Tibial nerve (tissue), 4 donors: ENCODE data around the gene LSM12. TPM values are rescaled to one million over a fixed set of nuclear protein-coding genes. Genes with fewer than 3 reads are reported as not detected.

Experiments
- DNase-seq, 2 donors: peaks; one replicate each; pipeline ENCODE4 v3.0.0-alpha.2; 2019; ENCODE audit warnings: low spot score in 2 of 2
- H3K27ac ChIP-seq, 4 donors: fragments of 200-600 bp; sonication (generic) in 3 of 4; one replicate each; pipeline ENCODE4 v1.5.1; 2017 to 2019; ENCODE audit warnings: mild to moderate bottlenecking in 1 of 4
- H3K27me3 ChIP-seq, 2 donors: fragments of 200-600 bp; sonication (generic) in 1 of 2; one replicate each; pipeline versions ENCODE4 v1.5.1 to v1.6.0; 2017 to 2019
- H3K36me3 ChIP-seq, 3 donors: fragments of 200-600 bp; sonication (generic); one replicate each; pipeline ENCODE4 v1.5.1; 2018 to 2019
- H3K4me1 ChIP-seq, 4 donors: fragments of 200-600 bp; sonication (generic) in 3 of 4; one replicate each; pipeline ENCODE4 v1.5.1; 2017 to 2019
- H3K4me3 ChIP-seq, 4 donors: fragments of 200-600 bp; sonication (generic) in 3 of 4; one replicate each; pipeline ENCODE4 v1.5.1; 2017 to 2019; ENCODE audit warnings: mild to moderate bottlenecking in 1 of 4, moderate library complexity in 1 of 4
- H3K9me3 ChIP-seq, 4 donors: fragments of 200-600 bp; sonication (generic) in 3 of 4; one replicate each; pipeline ENCODE4 v1.5.1; 2017 to 2019
- EP300 ChIP-seq, 2 donors: sonication (generic); formaldehyde crosslinking; IDR thresholded peaks; one replicate each; pipeline ENCODE4 v1.6.1; 2017; ENCODE audit warnings: antibody characterized with exemption in 2 of 2, mild to moderate bottlenecking in 1 of 2
- POLR2A ChIP-seq, 2 donors: fragments of 450-650 bp; IDR thresholded peaks; one replicate each; pipeline ENCODE4 v1.6.1; 2017; ENCODE audit warnings: antibody characterized with exemption in 2 of 2, mild to moderate bottlenecking in 2 of 2, moderate library complexity in 2 of 2
- WGBS, 2 donors: methylation state at CpG; one replicate each; pipeline ENCODE4 v1.1.5; 2018; 5-methylcytosine and 5-hydroxymethylcytosine counted together
- total RNA-seq, 4 donors: library from RNA; depleted of rRNA; stranded (reverse); fragments of >200 nt; gene quantifications; one replicate each; pipeline ENCODE4 v1.1.0, GENCODE V29; 2016
- TF ChIP-seq, protein P1 (sequence below), 5 experiments: fragments of 200-600 bp in 3 of 5; fragments of 450-650 bp in 2 of 5; sonication (generic) in 3 of 5; IDR thresholded peaks; one replicate each; pipeline ENCODE4 v1.5.1; 2016 to 2019; ENCODE audit warnings: antibody characterized with exemption in 5 of 5, mild to moderate bottlenecking in 3 of 5, moderate library complexity in 2 of 5

The LSM12 gene
- total RNA-seq, 4 donors from 2014 or later = 18.2 to 37.2 (median 23.9) TPM

DNA sequence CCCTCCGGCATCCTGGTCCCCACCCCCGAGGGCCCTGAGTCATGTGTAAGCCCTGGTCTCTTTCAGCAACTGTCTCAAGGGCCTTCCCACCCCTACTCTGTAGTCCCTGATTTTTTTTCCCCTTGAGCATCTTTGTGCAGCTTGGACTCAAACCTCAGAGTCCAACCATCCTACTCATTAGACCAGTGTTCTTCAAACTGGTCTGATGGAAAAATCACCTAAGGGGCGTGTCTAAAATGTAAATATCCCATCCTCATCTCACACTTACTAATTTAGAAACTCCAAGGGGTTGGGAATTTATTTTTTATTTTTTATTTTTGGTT, 4.7 kb upstream of the LSM12 start:
- TF ChIP-seq, protein P1, sequence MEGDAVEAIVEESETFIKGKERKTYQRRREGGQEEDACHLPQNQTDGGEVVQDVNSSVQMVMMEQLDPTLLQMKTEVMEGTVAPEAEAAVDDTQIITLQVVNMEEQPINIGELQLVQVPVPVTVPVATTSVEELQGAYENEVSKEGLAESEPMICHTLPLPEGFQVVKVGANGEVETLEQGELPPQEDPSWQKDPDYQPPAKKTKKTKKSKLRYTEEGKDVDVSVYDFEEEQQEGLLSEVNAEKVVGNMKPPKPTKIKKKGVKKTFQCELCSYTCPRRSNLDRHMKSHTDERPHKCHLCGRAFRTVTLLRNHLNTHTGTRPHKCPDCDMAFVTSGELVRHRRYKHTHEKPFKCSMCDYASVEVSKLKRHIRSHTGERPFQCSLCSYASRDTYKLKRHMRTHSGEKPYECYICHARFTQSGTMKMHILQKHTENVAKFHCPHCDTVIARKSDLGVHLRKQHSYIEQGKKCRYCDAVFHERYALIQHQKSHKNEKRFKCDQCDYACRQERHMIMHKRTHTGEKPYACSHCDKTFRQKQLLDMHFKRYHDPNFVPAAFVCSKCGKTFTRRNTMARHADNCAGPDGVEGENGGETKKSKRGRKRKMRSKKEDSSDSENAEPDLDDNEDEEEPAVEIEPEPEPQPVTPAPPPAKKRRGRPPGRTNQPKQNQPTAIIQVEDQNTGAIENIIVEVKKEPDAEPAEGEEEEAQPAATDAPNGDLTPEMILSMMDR (IDR thresholded peaks at IDR 0.05) = no peak
- TF ChIP-seq POLR2A (IDR thresholded peaks at IDR 0.05) = no peak
- no peak for TF ChIP-seq EP300 (IDR thresholded peaks at IDR 0.05)
- H3K36me3 ChIP-seq = peaks cover 0 to 32% (median 0%) of the 10 kb centered on the region in 3 donors
- peak overlapping the region; percentile 24 to 93 (median 86) for H3K27ac ChIP-seq
- WGBS, 2 donors = 0 to 5% methylated on average over 3 of the region's 3 CpGs
- H3K27me3 ChIP-seq = no peaks in the 10 kb centered on the region
- H3K9me3 ChIP-seq = no peaks in the 10 kb centered on the region
- H3K4me3 ChIP-seq = peak overlapping the region; percentile 63 to 85 (median 69)
- H3K4me1 ChIP-seq = peaks cover 0 to 62% (median 22%) of the 10 kb centered on the region in 4 donors
- DNase-seq = peak in 1 of 2 donors; percentile 34

DNA sequence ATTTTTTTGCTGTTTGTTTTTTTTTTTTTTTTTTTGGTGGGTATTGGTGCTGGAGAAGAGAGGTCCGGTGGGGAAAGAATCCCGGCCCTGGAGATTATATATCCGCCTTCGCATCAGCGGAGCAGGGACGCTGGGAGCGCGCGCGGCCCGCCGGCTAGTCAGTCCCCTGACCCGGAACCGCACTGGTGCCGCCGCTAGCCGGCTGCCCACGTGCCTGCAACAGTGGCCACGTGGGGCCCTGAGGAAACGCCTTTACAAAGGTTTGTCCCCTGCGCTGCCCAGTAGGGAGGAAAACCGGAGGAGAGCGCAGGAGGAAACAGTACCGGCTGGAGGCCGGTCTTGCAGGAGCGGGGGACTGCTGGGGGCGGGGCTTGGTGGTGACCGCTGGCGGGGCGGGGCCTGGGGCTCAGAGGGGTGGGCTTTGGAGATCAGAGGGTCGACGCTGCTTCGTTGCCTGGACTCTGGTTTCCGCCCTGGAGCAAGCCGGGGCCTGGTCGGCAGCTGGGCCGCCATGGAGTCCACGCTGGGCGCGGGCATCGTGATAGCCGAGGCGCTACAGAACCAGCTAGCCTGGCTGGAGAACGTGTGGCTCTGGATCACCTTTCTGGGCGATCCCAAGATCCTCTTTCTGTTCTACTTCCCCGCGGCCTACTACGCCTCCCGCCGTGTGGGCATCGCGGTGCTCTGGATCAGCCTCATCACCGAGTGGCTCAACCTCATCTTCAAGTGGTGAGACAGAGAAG, 4.2 kb upstream of the LSM12 start, which contains the start of gene G6PC3:
Gene G6PC3, plus strand, starts transcription at position 281 of the 743 bp plus-strand sequence. Its CDS starts 231 bp downstream, at position 512.
- H3K27me3 ChIP-seq = no peaks in the 10 kb centered on the region
- H3K36me3 ChIP-seq = peaks cover 0 to 27% (median 0%) of the 10 kb centered on the region in 3 donors
- peaks cover 0 to 63% (median 23%) of the 10 kb centered on the region in 4 donors for H3K4me1 ChIP-seq
- TF ChIP-seq EP300 (IDR thresholded peaks at IDR 0.05) = peak; percentile 93 to 97
- TF ChIP-seq, protein P1 (IDR thresholded peaks at IDR 0.05) = peak in 2 of 5 experiments; percentile 26 to 62
- peak; percentile 68 to 76 for TF ChIP-seq POLR2A (IDR thresholded peaks at IDR 0.05)
- 0 to 1% methylated on average over 48 to 51 of the region's 53 CpGs for WGBS, 2 donors
- H3K27ac ChIP-seq = peak within 1 kb of the TSS; percentile 24 to 93 (median 86)
- peak within 1 kb of the TSS; percentile 63 to 85 (median 69) for H3K4me3 ChIP-seq
- peak; percentile 88 to 92 for DNase-seq
- no peaks in the 10 kb centered on the region for H3K9me3 ChIP-seq

DNA sequence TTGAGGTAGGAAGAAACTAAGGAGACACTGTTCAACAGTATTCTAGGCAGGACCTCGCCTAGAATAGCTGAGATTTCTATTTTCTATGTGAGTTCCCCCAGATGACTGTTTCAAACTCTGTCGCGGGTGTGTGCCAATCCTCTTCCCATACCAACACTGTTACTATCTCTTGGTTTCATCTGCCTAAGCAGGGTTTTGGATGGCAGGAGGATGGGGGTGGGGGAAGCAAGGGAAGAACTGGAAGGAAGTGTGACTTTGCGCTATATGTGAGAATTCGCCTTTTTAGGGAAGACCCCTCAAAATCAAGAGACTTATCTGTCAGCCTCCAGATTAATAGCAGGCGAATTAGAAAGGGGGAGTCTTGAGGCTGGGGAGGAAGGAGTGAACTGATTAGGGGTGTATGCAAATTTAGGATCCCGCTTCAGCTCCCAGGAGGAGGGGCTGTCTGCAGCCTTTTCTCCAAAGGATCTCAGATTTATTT, 3.5 kb upstream of the LSM12 start:
- H3K27me3 ChIP-seq = no peaks in the 10 kb centered on the region
- H3K9me3 ChIP-seq = no peaks in the 10 kb centered on the region
- peaks cover 0 to 69% (median 26%) of the 10 kb centered on the region in 4 donors for H3K4me1 ChIP-seq
- H3K36me3 ChIP-seq = peaks cover 0 to 21% (median 0%) of the 10 kb centered on the region in 3 donors
- DNase-seq = no peak
- peak overlapping the region; percentile 63 to 85 (median 69) for H3K4me3 ChIP-seq
- peak overlapping the region; percentile 24 to 93 (median 82) for H3K27ac ChIP-seq
- TF ChIP-seq, protein P1 (IDR thresholded peaks at IDR 0.05) = no peak
- no peak for TF ChIP-seq EP300 (IDR thresholded peaks at IDR 0.05)
- TF ChIP-seq POLR2A (IDR thresholded peaks at IDR 0.05) = no peak
- 13 to 20% methylated on average over 7 of the region's 7 CpGs for WGBS, 2 donors

DNA sequence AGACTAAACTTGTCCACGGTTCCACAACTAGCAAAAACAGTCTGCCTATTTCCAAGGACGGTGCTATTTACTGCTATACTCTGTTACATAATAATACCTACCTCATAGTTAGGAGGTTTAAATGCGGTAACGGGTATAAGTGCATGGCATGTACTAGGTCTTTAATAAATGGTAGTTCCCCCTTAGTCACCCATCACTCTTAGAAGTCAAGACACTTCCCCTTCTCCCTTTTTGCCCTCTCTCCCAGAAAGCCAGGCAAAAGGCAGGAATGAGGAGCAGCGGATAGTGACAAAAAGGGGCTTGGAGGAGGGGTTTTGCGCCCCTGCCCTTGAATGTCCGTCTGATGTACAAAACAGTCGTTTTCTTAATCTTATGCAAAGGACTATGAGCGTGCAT, 1.1 kb upstream of the LSM12 start:
- WGBS, 2 donors = 90 to 91% methylated on average over 9 of the region's 9 CpGs
- Histone ChIP-seq H3K9me3 (no peaks in the 10 kb centered on the region), H3K27ac (peak overlapping the region in 3 of 4 donors; percentile 89 to 96 (median 95)), H3K4me1 (peaks cover 0 to 57% (median 26%) of the 10 kb centered on the region in 4 donors), H3K4me3 (no peak overlapping the region), H3K27me3 (no peaks in the 10 kb centered on the region), H3K36me3 (peaks cover 0 to 15% (median 0%) of the 10 kb centered on the region in 3 donors)
- DNase-seq = no peak
- TF ChIP-seq POLR2A (IDR thresholded peaks at IDR 0.05) = no peak
- TF ChIP-seq, protein P1 (IDR thresholded peaks at IDR 0.05) = no peak
- no peak for TF ChIP-seq EP300 (IDR thresholded peaks at IDR 0.05)

DNA sequence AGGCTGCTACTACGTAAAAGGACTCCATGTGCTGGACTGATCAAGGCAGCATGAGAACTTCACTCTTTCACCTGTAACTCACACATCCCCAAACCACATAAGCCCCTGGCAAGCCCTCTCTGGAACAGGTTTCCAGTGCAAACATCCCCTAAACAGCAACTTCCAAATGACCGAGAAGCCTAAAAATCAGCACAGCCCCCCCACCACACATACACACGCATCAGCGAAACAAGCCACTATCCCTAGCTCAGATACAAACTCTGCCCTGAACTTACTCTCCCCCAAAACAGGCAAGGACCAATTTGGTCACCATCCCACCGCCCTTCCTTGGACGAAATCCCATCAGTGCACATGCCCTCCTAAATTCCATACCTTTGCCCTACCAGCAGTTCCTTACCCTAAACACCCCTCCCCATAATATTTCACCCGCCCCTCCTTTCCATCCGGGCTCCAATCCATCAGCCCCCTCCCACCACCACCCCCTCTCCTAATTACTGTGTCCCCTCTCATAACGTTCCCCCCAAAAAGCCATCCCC, 735 bp downstream of the LSM12 start:
- Histone ChIP-seq H3K36me3 (peaks cover 0 to 34% (median 0%) of the 10 kb centered on the region in 3 donors), H3K9me3 (no peaks in the 10 kb centered on the region), H3K27ac (peak overlapping the region; percentile 89 to 96 (median 94)), H3K4me1 (peaks cover 0 to 47% (median 16%) of the 10 kb centered on the region in 4 donors), H3K4me3 (peak overlapping the region; percentile 54 to 98 (median 87)), H3K27me3 (no peaks in the 10 kb centered on the region)
- DNase-seq = no peak
- WGBS, 2 donors = 1% methylated on average over 9 of the region's 9 CpGs
- no peak for TF ChIP-seq POLR2A (IDR thresholded peaks at IDR 0.05)
- TF ChIP-seq EP300 (IDR thresholded peaks at IDR 0.05) = no peak
- TF ChIP-seq, protein P1 (IDR thresholded peaks at IDR 0.05) = no peak
